ENCODE measurements around the gene PRRC2C. TPM values are rescaled to one million over a fixed set of nuclear protein-coding genes. Genes with fewer than 3 reads are reported as not detected.
A peak's percentile ranks its signal among the peaks of the same experiment; 100 is the strongest.
"Not testable (repeated sequence)": the region's sequence is repeated elsewhere in the genome, so short reads cannot be mapped to it uniquely, and the experiment has no call there.

The PRRC2C gene
- 100 to 1,000 TPM; 131 to 139 (median 135) TPM for polyA plus RNA-seq (ENCODE audit: insufficient read length in 3 of 3)
- long read RNA-seq, donor 1, partial matches to known transcripts = 58 of 61 reads
- long read RNA-seq, donor 1, other reads (novel, unspliced or antisense) = 0 of 61 reads
- long read RNA-seq, donor 2, partial matches to known transcripts = 51 of 54 reads
- long read RNA-seq, donor 2, other reads (novel, unspliced or antisense) = 0 of 54 reads
- long read RNA-seq, donor 3, partial matches to known transcripts = 69 of 72 reads
- long read RNA-seq, donor 3, other reads (novel, unspliced or antisense) = 0 of 72 reads
- long read RNA-seq, donor 4, partial matches to known transcripts = 12 of 13 reads
- long read RNA-seq, donor 4, other reads (novel, unspliced or antisense) = 0 of 13 reads
- long read RNA-seq, donor 5 = 0 reads
- long read RNA-seq, donor 6, partial matches to known transcripts = 130 of 133 reads
- long read RNA-seq, donor 6, other reads (novel, unspliced or antisense) = 0 of 133 reads
- long read RNA-seq, donor 7, partial matches to known transcripts = 41 of 44 reads
- long read RNA-seq, donor 7, other reads (novel, unspliced or antisense) = 0 of 44 reads
- long read RNA-seq, donor 8, partial matches to known transcripts = 136 of 139 reads
- long read RNA-seq, donor 8, other reads (novel, unspliced or antisense) = 0 of 139 reads
- long read RNA-seq, donor 9, partial matches to known transcripts = 25 of 26 reads
- long read RNA-seq, donor 9, other reads (novel, unspliced or antisense) = 0 of 26 reads
- long read RNA-seq, donor 10, partial matches to known transcripts = 50 of 53 reads
- long read RNA-seq, donor 10, other reads (novel, unspliced or antisense) = 0 of 53 reads
- long read RNA-seq, donor 11, partial matches to known transcripts = 21 of 25 reads
- long read RNA-seq, donor 11, other reads (novel, unspliced or antisense) = 0 of 25 reads
- long read RNA-seq, donor 12 = 0 reads
- long read RNA-seq, donor 13, transcript PRRC2C-206 (5 exons, 717 nt) = major isoform, 6 of 153 reads
- long read RNA-seq, donor 13, partial matches to known transcripts = 145 of 153 reads
- long read RNA-seq, donor 13, other reads (novel, unspliced or antisense) = 0 of 153 reads
- long read RNA-seq, donor 14, partial matches to known transcripts = 15 of 15 reads
- long read RNA-seq, donor 14, other reads (novel, unspliced or antisense) = 0 of 15 reads
- long read RNA-seq, donor 15, partial matches to known transcripts = 5 of 7 reads
- long read RNA-seq, donor 15, other reads (novel, unspliced or antisense) = 0 of 7 reads
- long read RNA-seq, donor 16, partial matches to known transcripts = 139 of 144 reads
- long read RNA-seq, donor 16, other reads (novel, unspliced or antisense) = 0 of 144 reads

- DNase-seq (ENCODE audit: extremely low read depth in 1 of 11, low read depth in 9 of 11, low spot score in 4 of 11) = peak; percentile 93 to 98 (median 97)
These were observed at the start of gene PRRC2C for GRCh38 chr1:171485375-171486047. PRRC2C (plus strand) TSS chr1:171485530; CDS start chr1:171512089, 26,559 bp downstream.

GRCh38 chr1:171438441-171438840, 46.9 kb upstream of the PRRC2C start:
- DNase-seq (ENCODE audit: extremely low read depth in 1 of 11, low read depth in 9 of 11, low spot score in 4 of 11) = no peak

- DNase-seq (ENCODE audit: extremely low read depth in 1 of 11, low read depth in 9 of 11, low spot score in 4 of 11) = not testable (repeated sequence)
These were observed 45.1 kb upstream of the PRRC2C start for GRCh38 chr1:171440201-171440600.

GRCh38 chr1:171441278-171441895, 43.9 kb upstream of the PRRC2C start:
- not testable (repeated sequence) for DNase-seq (ENCODE audit: extremely low read depth in 1 of 11, low read depth in 9 of 11, low spot score in 4 of 11)

GRCh38 chr1:171446386-171446785, 38.9 kb upstream of the PRRC2C start:
- no peak for DNase-seq (ENCODE audit: extremely low read depth in 1 of 11, low read depth in 9 of 11, low spot score in 4 of 11)

- no peak for DNase-seq (ENCODE audit: extremely low read depth in 1 of 11, low read depth in 9 of 11, low spot score in 4 of 11)
These were observed 29.4 kb upstream of the PRRC2C start for GRCh38 chr1:171455967-171456366.

GRCh38 chr1:171457412-171457811, 27.9 kb upstream of the PRRC2C start:
- no peak for DNase-seq (ENCODE audit: extremely low read depth in 1 of 11, low read depth in 9 of 11, low spot score in 4 of 11)

GRCh38 chr1:171460018-171460620, 25.2 kb upstream of the PRRC2C start:
- no peak for DNase-seq (ENCODE audit: extremely low read depth in 1 of 11, low read depth in 9 of 11, low spot score in 4 of 11)

GRCh38 chr1:171467626-171468025, 17.7 kb upstream of the PRRC2C start:
- DNase-seq (ENCODE audit: extremely low read depth in 1 of 11, low read depth in 9 of 11, low spot score in 4 of 11) = no peak

GRCh38 chr1:171468120-171468750, 17.1 kb upstream of the PRRC2C start:
- DNase-seq (ENCODE audit: extremely low read depth in 1 of 11, low read depth in 9 of 11, low spot score in 4 of 11) = no peak

- DNase-seq (ENCODE audit: extremely low read depth in 1 of 11, low read depth in 9 of 11, low spot score in 4 of 11) = no peak
These were observed 14.6 kb upstream of the PRRC2C start for GRCh38 chr1:171470726-171471125.

GRCh38 chr1:171472183-171472647, 13.1 kb upstream of the PRRC2C start:
- no peak for DNase-seq (ENCODE audit: extremely low read depth in 1 of 11, low read depth in 9 of 11, low spot score in 4 of 11)

- no peak for DNase-seq (ENCODE audit: extremely low read depth in 1 of 11, low read depth in 9 of 11, low spot score in 4 of 11)
These were observed 8.5 kb upstream of the PRRC2C start for GRCh38 chr1:171476829-171477228.

- no peak for DNase-seq (ENCODE audit: extremely low read depth in 1 of 11, low read depth in 9 of 11, low spot score in 4 of 11)
These were observed 7.5 kb upstream of the PRRC2C start for GRCh38 chr1:171477804-171478203.

- peak in 6 of 11 donors; percentile 17 to 44 (median 26) for DNase-seq (ENCODE audit: extremely low read depth in 1 of 11, low read depth in 9 of 11, low spot score in 4 of 11)
These were observed 5.3 kb upstream of the PRRC2C start for GRCh38 chr1:171480035-171480434.

GRCh38 chr1:171484760-171485374, 463 bp upstream of the PRRC2C start:
- no peak for DNase-seq (ENCODE audit: extremely low read depth in 1 of 11, low read depth in 9 of 11, low spot score in 4 of 11)
